ENCODE data around the gene SV2B.

Gene SV2B

GRCh38 chr15:91214675-91215590 lies 114.9 kb downstream of the SV2B start:
- H3K4me3 ChIP-seq (ENCODE audit: low read depth, low read length) = no peak overlapping the region
- no peak for TF ChIP-seq CTCF (IDR thresholded peaks at IDR 0.05; ENCODE audit: low read depth, low read length, missing control alignments)
- DNase-seq (ENCODE audit: low read depth) = no peak
- in situ Hi-C loops (cut with HindIII; ENCODE audit: low sequenced_read_pairs) = no loop called here

- H3K4me3 ChIP-seq (ENCODE audit: low read depth, low read length) = no peak overlapping the region
- in situ Hi-C loops (cut with HindIII; ENCODE audit: low sequenced_read_pairs) = no loop called here
- no peak for DNase-seq (ENCODE audit: low read depth)
- TF ChIP-seq CTCF (IDR thresholded peaks at IDR 0.05; ENCODE audit: low read depth, low read length, missing control alignments) = no peak
Observed at GRCh38 chr15:91216000-91216399, 115.9 kb downstream of the SV2B start.

- in situ Hi-C loops (cut with HindIII; ENCODE audit: low sequenced_read_pairs) = no loop called here
- DNase-seq (ENCODE audit: low read depth) = no peak
- no peak overlapping the region for H3K4me3 ChIP-seq (ENCODE audit: low read depth, low read length)
- no peak for TF ChIP-seq CTCF (IDR thresholded peaks at IDR 0.05; ENCODE audit: low read depth, low read length, missing control alignments)
Observed at GRCh38 chr15:91219206-91219605, 119.1 kb downstream of the SV2B start.

GRCh38 chr15:91222052-91222451 lies 122.0 kb downstream of the SV2B start:
- DNase-seq (ENCODE audit: low read depth) = no peak
- in situ Hi-C loops (cut with HindIII; ENCODE audit: low sequenced_read_pairs) = no loop called here
- H3K4me3 ChIP-seq (ENCODE audit: low read depth, low read length) = no peak overlapping the region
- TF ChIP-seq CTCF (IDR thresholded peaks at IDR 0.05; ENCODE audit: low read depth, low read length, missing control alignments) = no peak

GRCh38 chr15:91223863-91224262 lies 123.8 kb downstream of the SV2B start:
- in situ Hi-C loops (cut with HindIII; ENCODE audit: low sequenced_read_pairs) = no loop called here
- TF ChIP-seq CTCF (IDR thresholded peaks at IDR 0.05; ENCODE audit: low read depth, low read length, missing control alignments) = no peak
- DNase-seq (ENCODE audit: low read depth) = no peak
- H3K4me3 ChIP-seq (ENCODE audit: low read depth, low read length) = no peak overlapping the region

GRCh38 chr15:91224755-91225380 lies 124.8 kb downstream of the SV2B start:
- no peak overlapping the region for H3K4me3 ChIP-seq (ENCODE audit: low read depth, low read length)
- DNase-seq (ENCODE audit: low read depth) = no peak
- in situ Hi-C loops (cut with HindIII; ENCODE audit: low sequenced_read_pairs) = no loop called here
- TF ChIP-seq CTCF (IDR thresholded peaks at IDR 0.05; ENCODE audit: low read depth, low read length, missing control alignments) = peak; percentile 63
